Left ventricle myocardium superior (tissue), 1 donor: ENCODE data around the gene ATP6V1D. TPM values are rescaled to one million over a fixed set of nuclear protein-coding genes. Genes with fewer than 3 reads are reported as not detected.

Experiments
- ATAC-seq: fragments of 200-7000 bp; cut with Tn5 transposase; one replicate; pipeline ENCODE4 v1.9.1; 2020; ENCODE audit warnings: mild to moderate bottlenecking, moderate library complexity
- DNase-seq: peaks from one replicate; pipeline ENCODE4 v3.0.0-alpha.2; 2020
- intact Hi-C: fragments of 100-400 bp; cut with micrococcal nuclease; formaldehyde crosslinking; loops from one replicate; pipeline ENCODE4 v1.11.0; 2022
- total RNA-seq: library from RNA; stranded (reverse); fragmentation: NEBNext Ultra II Directional; extraction: Animal tissue kit (Norgen Biotek cat#: 25700); gene quantifications from one replicate; pipeline ENCODE4 v1.2.1, GENCODE V29; 2021
- donor health status: DM: no; HTN: yes; CAD: no; lungs with severe emphysema.

Gene ATP6V1D
- total RNA-seq, 1 donor from 2014 or later, result 155 TPM

DNA sequence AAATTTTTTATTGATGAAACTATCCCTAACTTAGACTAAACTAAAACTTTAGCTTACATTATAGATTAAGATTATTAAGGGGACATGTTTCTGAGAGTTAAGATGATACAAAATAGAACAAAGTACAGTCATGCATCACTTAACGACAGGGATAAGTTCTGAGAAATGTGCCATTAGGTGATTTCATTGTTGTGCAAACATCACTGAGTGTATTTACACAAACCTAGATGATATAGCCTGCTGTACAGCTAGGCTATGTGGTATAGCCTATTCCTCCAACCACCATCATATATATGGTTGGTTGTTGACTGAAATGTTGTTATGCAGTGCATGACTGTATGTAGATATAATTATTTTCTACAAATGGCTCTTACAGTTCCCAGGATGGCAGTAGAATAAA lies 46.5 kb downstream of the ATP6V1D start:
- ATAC-seq, result no peak
- intact Hi-C loops, result no loop called here
- DNase-seq, result no peak

DNA sequence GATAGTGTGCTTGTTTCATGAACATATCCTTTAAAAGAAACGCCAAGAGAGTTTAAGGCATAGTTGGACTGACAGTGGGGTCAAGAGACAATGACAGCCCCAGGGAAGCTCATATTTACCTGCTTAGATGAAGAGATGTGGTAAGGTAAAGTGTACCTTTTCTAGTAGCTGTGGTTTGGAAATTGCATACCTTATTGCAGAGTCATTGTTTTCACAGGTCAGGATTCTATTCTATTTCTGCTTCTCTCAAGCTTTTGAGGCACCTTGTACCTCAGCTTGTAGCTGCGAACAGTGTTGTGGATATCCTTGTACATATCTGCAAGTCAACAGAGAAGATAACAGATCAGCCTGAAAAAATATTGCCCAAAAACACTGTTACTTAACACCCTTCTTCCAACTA lies 47.7 kb downstream of the ATP6V1D start:
- DNase-seq, result no peak
- ATAC-seq, result no peak
- intact Hi-C loops, result no loop called here

Other genes starting within 250 kb of the ATP6V1D start
- not detected for gene GARIN2, start 170.4 kb downstream of the ATP6V1D start, total RNA-seq
- 16.2 TPM for gene PALS1, start 118.4 kb downstream of the ATP6V1D start, total RNA-seq
- 104 TPM for gene EIF2S1, start 524 bp upstream of the ATP6V1D start, total RNA-seq
- gene PLEK2, start 52.4 kb upstream of the ATP6V1D start, total RNA-seq, result not detected
- 2.2 TPM for gene TMEM229B, start 128.9 kb upstream of the ATP6V1D start, total RNA-seq
- 5.5 TPM for gene PLEKHH1, start 173.5 kb upstream of the ATP6V1D start, total RNA-seq
- gene PIGH, start 240.5 kb upstream of the ATP6V1D start, total RNA-seq, result 11.2 TPM